Measurements from ENCODE around the gene SOX8.

- no peak for TF ChIP-seq PAX5 (IDR thresholded peaks at IDR 0.05; ENCODE audit: insufficient read depth, low read length, severe bottlenecking)
- TF ChIP-seq POLR2A (IDR thresholded peaks at IDR 0.05; ENCODE audit: low read depth, low read length), result no peak
- TF ChIP-seq POLR2AphosphoS5 (IDR thresholded peaks at IDR 0.05; ENCODE audit: low read depth, low read length), result no peak
- TF ChIP-seq TAF1 (IDR thresholded peaks at IDR 0.05; ENCODE audit: low read depth, low read length), result no peak
- TF ChIP-seq POU2F2 (IDR thresholded peaks at IDR 0.05; ENCODE audit: low read depth, low read length), result no peak
- TF ChIP-seq SPI1 (IDR thresholded peaks at IDR 0.05; ENCODE audit: low read depth, low read length), result no peak
These were observed 7.5 kb upstream of the SOX8 start for GRCh38 chr16:974001-974601.

Data from GM12891 (cell line).